Hepatocyte (in vitro differentiated cells): ENCODE data around the gene HADHA. TPM values are rescaled to one million over a fixed set of nuclear protein-coding genes. Genes with fewer than 3 reads are reported as not detected.
A peak's percentile ranks its signal among the peaks of the same experiment; 100 is the strongest.

Source experiments
- DNase-seq: peaks from one replicate; pipeline ENCODE4 v3.0.0-alpha.2; 2016; ENCODE audit warnings: low spot score
- H2AFZ ChIP-seq: fragments of 200-600 bp; sonication (generic); 2 replicates; pipeline ENCODE4 v1.6.0; 2016; ENCODE audit warnings: antibody characterized with exemption, mild to moderate bottlenecking
- H3K27ac ChIP-seq: fragments of 200-600 bp; sonication (generic); 2 replicates; pipeline ENCODE4 v1.5.1; 2016; ENCODE audit warnings: mild to moderate bottlenecking
- H3K27me3 ChIP-seq: fragments of 200-600 bp; sonication (generic); 2 replicates; pipeline ENCODE4 v1.6.1; 2016
- H3K36me3 ChIP-seq: fragments of 200-600 bp; sonication (generic); replicated peaks from 2 replicates; pipeline ENCODE4 v1.5.1; 2016; ENCODE audit warnings: low read depth; ENCODE audit not compliant: insufficient read depth
- H3K4me1 ChIP-seq: fragments of 200-600 bp; sonication (generic); 2 replicates; pipeline ENCODE4 v1.5.1; 2016; ENCODE audit warnings: mild to moderate bottlenecking, moderate library complexity; ENCODE audit not compliant: insufficient read depth
- H3K4me2 ChIP-seq: fragments of 200-600 bp; sonication (generic); 2 replicates; pipeline ENCODE4 v1.6.0; 2016
- H3K4me3 ChIP-seq: fragments of 200-600 bp; sonication (generic); 2 replicates; pipeline ENCODE4 v1.5.1; 2016; ENCODE audit warnings: mild to moderate bottlenecking
- H3K79me2 ChIP-seq: fragments of 200-600 bp; sonication (generic); 2 replicates; pipeline ENCODE4 v1.6.0; 2017; ENCODE audit warnings: mild to moderate bottlenecking
- H3K9me2 ChIP-seq: fragments of 200-600 bp; sonication (generic); replicated peaks from 2 replicates; pipeline ENCODE4 v1.6.0; 2017; ENCODE audit warnings: mild to moderate bottlenecking; ENCODE audit not compliant: insufficient read depth
- H3K9me3 ChIP-seq: fragments of 200-600 bp; sonication (generic); 2 replicates; pipeline ENCODE4 v1.5.1; 2016; ENCODE audit warnings: low read depth, mild to moderate bottlenecking
- H4K20me1 ChIP-seq: fragments of 200-600 bp; sonication (generic); 2 replicates; pipeline ENCODE4 v1.6.0; 2016; ENCODE audit warnings: mild to moderate bottlenecking; ENCODE audit not compliant: insufficient read depth, poor library complexity, severe bottlenecking
- CTCF ChIP-seq: fragments of 200-600 bp; sonication (generic); IDR thresholded peaks from 2 replicates; pipeline ENCODE4 v1.5.1; 2016; ENCODE audit warnings: antibody characterized with exemption, mild to moderate bottlenecking; ENCODE audit not compliant: poor library complexity
- EZH2 ChIP-seq: fragments of 200-600 bp; sonication (generic); IDR thresholded peaks from 2 replicates; pipeline ENCODE4 v1.6.1; 2016; ENCODE audit warnings: antibody characterized with exemption, mild to moderate bottlenecking, borderline replicate concordance
- EZH2phosphoT487 ChIP-seq: fragments of 200-600 bp; sonication (generic); IDR thresholded peaks from one replicate; pipeline ENCODE4 v1.6.1; 2018; ENCODE audit warnings: antibody characterized with exemption, mild to moderate bottlenecking, low read depth, moderate library complexity; ENCODE audit not compliant: unreplicated experiment, severe bottlenecking
- WGBS: methylation state at CpG from one replicate; pipeline ENCODE4 v1.1.6; 2016; ENCODE audit warnings: low lambda C conversion rate; ENCODE audit errors: missing lambda C conversion rate; 5-methylcytosine and 5-hydroxymethylcytosine counted together
- polyA plus RNA-seq: library from polyadenylated mRNA; unstranded; fragments of >200 nt; fragmentation: Nextera tagmentation; extraction: Ambion mirVana; gene quantifications from 2 replicates; pipeline ENCODE4 v1.2.1, GENCODE V29; 2016
- total RNA-seq: library from RNA; depleted of rRNA; stranded (reverse); fragments of >200 nt; gene quantifications from 2 replicates; pipeline ENCODE4 v1.2.3, GENCODE V29; 2014

HADHA gene
- total and polyA plus RNA-seq, 2 experiments from 2014 or later: 125 to 149 TPM

GRCh38 chr2:26177122-26177521 lies 67.3 kb downstream of the HADHA start:
- Histone ChIP-seq H3K4me1 (peaks cover 9% of the 10 kb centered on the region), H3K4me3 (no peak overlapping the region), H2AFZ (no peak overlapping the region), H3K4me2 (no peak overlapping the region), H3K36me3 (no peaks in the 10 kb centered on the region), H3K27me3 (peaks cover 12% of the 10 kb centered on the region), H3K9me2 (no peaks in the 10 kb centered on the region), H3K79me2 (no peaks in the 10 kb centered on the region), H3K27ac (no peak overlapping the region), H3K9me3 (no peaks in the 10 kb centered on the region), H4K20me1 (no peaks in the 10 kb centered on the region)
- TF ChIP-seq EZH2 (no peak), CTCF (no peak)
- DNase-seq: no peak
- WGBS: 94% methylated on average over 7 of the region's 7 CpGs

- Histone ChIP-seq H3K79me2 (no peaks in the 10 kb centered on the region), H3K9me2 (no peaks in the 10 kb centered on the region), H4K20me1 (no peaks in the 10 kb centered on the region), H3K27ac (no peak overlapping the region), H3K36me3 (no peaks in the 10 kb centered on the region), H3K4me3 (no peak overlapping the region), H2AFZ (no peak overlapping the region), H3K4me2 (peak overlapping the region; percentile 97), H3K4me1 (peaks cover 9% of the 10 kb centered on the region), H3K27me3 (peaks cover 12% of the 10 kb centered on the region), H3K9me3 (no peaks in the 10 kb centered on the region)
- WGBS: 82% methylated on average over 11 of the region's 11 CpGs
- DNase-seq: no peak
- TF ChIP-seq EZH2phosphoT487 (no peak), EZH2 (no peak), CTCF (no peak)
These were observed 68.2 kb downstream of the HADHA start for GRCh38 chr2:26176279-26176615.

DNA sequence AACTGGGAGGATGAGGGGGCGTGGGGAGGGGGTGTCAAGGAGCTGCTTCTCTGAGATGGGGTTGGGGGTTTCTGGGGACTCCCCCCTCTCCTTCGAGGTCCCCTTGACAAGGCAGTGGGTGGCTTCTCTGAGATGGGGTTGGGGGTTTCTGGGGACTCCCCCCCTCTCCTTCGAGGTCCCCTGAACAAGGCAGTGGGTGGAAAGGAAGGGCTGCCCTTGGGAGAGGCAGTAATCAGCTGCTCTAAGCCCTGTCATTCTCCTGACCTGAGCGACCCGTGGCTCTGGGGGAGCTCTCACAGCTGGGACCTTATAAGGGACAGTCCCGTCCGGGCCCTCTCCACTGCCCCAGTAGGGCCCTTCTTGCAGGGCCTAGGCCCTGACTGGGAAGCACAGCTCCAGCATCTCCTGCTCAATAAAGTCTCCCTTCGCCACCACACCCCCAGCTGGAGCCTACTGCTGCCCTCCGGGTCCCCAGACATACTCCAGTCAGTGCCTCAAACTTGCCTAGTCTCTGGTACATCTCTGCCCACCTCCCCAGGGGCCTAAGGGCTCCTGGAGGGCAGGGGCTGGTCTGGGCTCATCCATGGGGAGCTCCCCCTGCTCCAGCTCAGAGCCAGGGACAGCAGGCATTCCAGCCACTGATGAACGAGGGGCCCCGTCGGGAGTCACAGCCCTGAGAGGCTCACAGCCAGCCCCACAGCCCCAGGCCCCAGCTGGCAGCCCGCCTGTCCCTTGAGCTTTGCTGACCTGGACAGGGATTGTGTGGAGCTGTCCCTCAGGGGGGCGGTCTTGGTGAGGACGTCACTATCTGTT lies 68.8 kb downstream of the HADHA start:
- no peak for TF ChIP-seq CTCF
- no peaks in the 10 kb centered on the region for H3K9me3 ChIP-seq
- no peak overlapping the region for H3K27ac ChIP-seq
- H3K27me3 ChIP-seq: peaks cover 12% of the 10 kb centered on the region
- no peaks in the 10 kb centered on the region for H3K79me2 ChIP-seq
- H3K36me3 ChIP-seq: no peaks in the 10 kb centered on the region
- WGBS: 64% methylated on average over 14 of the region's 15 CpGs
- H3K4me2 ChIP-seq: peak overlapping the region; percentile 97
- DNase-seq: no peak
- H3K4me3 ChIP-seq: no peak overlapping the region
- no peaks in the 10 kb centered on the region for H4K20me1 ChIP-seq
- H3K4me1 ChIP-seq: peaks cover 9% of the 10 kb centered on the region
- no peak overlapping the region for H2AFZ ChIP-seq
- no peaks in the 10 kb centered on the region for H3K9me2 ChIP-seq
